H1 (cell line): Measurements from ENCODE around the gene AEBP1. TPM values are rescaled to one million over a fixed set of nuclear protein-coding genes. Genes with fewer than 3 reads are reported as not detected.

Source experiments
- microRNA-seq, 2 experiments: library from miRNA; unstranded; fragments of <30 nt; microRNA quantifications; one replicate each; pipeline versions ENCODE4 to v1.2.0, GENCODE V29; 2016 to 2020; ENCODE audit warnings: borderline microRNAs expressed in 2 of 2, borderline number of aligned reads in 2 of 2, borderline replicate concordance in 1 of 2
- polyA plus RNA-seq, 7 experiments: library from polyadenylated mRNA; depleted of rRNA in 3 of 7; stranded (reverse) in 5 of 7; unstranded in 2 of 7; fragments of >200 nt in 5 of 7; fragments of 200-250 nt in 2 of 7; gene quantifications; 1 replicate in 5 of 7; 2 replicates in 1 of 7; 4 replicates in 1 of 7; pipeline versions ENCODE4 v1.2.1 to v1.2.3, GENCODE V29; 2011 to 2013; ENCODE audit warnings: missing spikeins in 2 of 7, mixed read lengths in 2 of 7
- small RNA-seq: library from polyadenylated mRNA; stranded (forward); fragments of <200 nt; extraction: miRNeasy Mini kit (QIAGEN cat#:217004); gene quantifications from one replicate; pipeline ENCODE3, GENCODE V24; 2013; ENCODE audit not compliant: insufficient read depth
- total RNA-seq: library from RNA; stranded (reverse); fragmentation: NEBNext Ultra II Directional; extraction: Animal tissue kit (Norgen Biotek cat#: 25700); gene quantifications from 2 replicates; pipeline ENCODE4 v1.2.1, GENCODE V29; 2021

Gene AEBP1
- total and polyA plus RNA-seq, 2 of the 8 experiments (the other 6 are each of a cell fraction or from before 2014, with no cell fraction given) = 10.4 to 41.2 TPM

Small RNA genes lying within 50 kb of the gene (microRNA-seq; reads per million reads assigned to microRNA genes)
- 0.20 to 0.23 reads per million in 2 experiments for gene MIR6838

Small RNA genes lying within 50 kb of the gene (small RNA-seq; reads per million reads assigned to genes)
- gene RNA5SP230 = not detected

Other genes starting within 250 kb of the AEBP1 start
- 132 and 133 TPM in 2 replicates for gene MRPS24, start 234.8 kb upstream of the AEBP1 start, total RNA-seq
- gene MRPS24, start 234.8 kb upstream of the AEBP1 start, polyA plus RNA-seq (2011; rRNA removed) = 347 and 410 TPM in 2 replicates
- gene URGCP, start 197.7 kb upstream of the AEBP1 start, total RNA-seq = 18.2 and 18.7 TPM in 2 replicates
- 9.0 and 10.7 TPM in 2 replicates for gene URGCP, start 197.7 kb upstream of the AEBP1 start, polyA plus RNA-seq (2011; rRNA removed)
- 3.4 and 5.2 TPM in 2 replicates for gene UBE2D4, start 177.9 kb upstream of the AEBP1 start, total RNA-seq
- gene UBE2D4, start 177.9 kb upstream of the AEBP1 start, polyA plus RNA-seq (2011; rRNA removed) = 8.8 and 9.4 TPM in 2 replicates
- gene SPDYE1, start 106.4 kb upstream of the AEBP1 start, total RNA-seq = not detected in 2 replicates
- not detected in 2 replicates for gene SPDYE1, start 106.4 kb upstream of the AEBP1 start, polyA plus RNA-seq (2011; rRNA removed)
- gene DBNL, start 59.6 kb upstream of the AEBP1 start, total RNA-seq = 30.9 and 32.1 TPM in 2 replicates
- 56.6 and 63.1 TPM in 2 replicates for gene DBNL, start 59.6 kb upstream of the AEBP1 start, polyA plus RNA-seq (2011; rRNA removed)
- gene PGAM2, start 38.8 kb upstream of the AEBP1 start, total RNA-seq = 1.4 and 2.1 TPM in 2 replicates
- gene PGAM2, start 38.8 kb upstream of the AEBP1 start, polyA plus RNA-seq (2011; rRNA removed) = 2.9 and 4.3 TPM in 2 replicates
- gene POLM, start 21.8 kb upstream of the AEBP1 start, total RNA-seq = 14.5 and 14.9 TPM in 2 replicates
- gene POLM, start 21.8 kb upstream of the AEBP1 start, polyA plus RNA-seq (2011; rRNA removed) = 12.0 and 20.4 TPM in 2 replicates
- gene POLD2, start 19.2 kb downstream of the AEBP1 start, total RNA-seq = 148 TPM in 2 replicates
- gene POLD2, start 19.2 kb downstream of the AEBP1 start, polyA plus RNA-seq (2011; rRNA removed) = 214 and 289 TPM in 2 replicates
- gene MYL7, start 37.0 kb downstream of the AEBP1 start, total RNA-seq = 3.3 and 3.6 TPM in 2 replicates
- gene MYL7, start 37.0 kb downstream of the AEBP1 start, polyA plus RNA-seq (2011; rRNA removed) = 1.4 and 3.4 TPM in 2 replicates
- 4.1 and 4.9 TPM in 2 replicates for gene GCK, start 85.1 kb downstream of the AEBP1 start, total RNA-seq
- gene GCK, start 85.1 kb downstream of the AEBP1 start, polyA plus RNA-seq (2011; rRNA removed) = 2.4 and 4.3 TPM in 2 replicates
- gene YKT6, start 96.6 kb downstream of the AEBP1 start, total RNA-seq = 103 and 108 TPM in 2 replicates
- gene YKT6, start 96.6 kb downstream of the AEBP1 start, polyA plus RNA-seq (2011; rRNA removed) = 75.3 and 86.9 TPM in 2 replicates
- 0.15 and 0.17 TPM in 2 replicates for gene CAMK2B, start 221.2 kb downstream of the AEBP1 start, total RNA-seq
- gene CAMK2B, start 221.2 kb downstream of the AEBP1 start, polyA plus RNA-seq (2011; rRNA removed) = 0.05 and 0.14 TPM in 2 replicates